ENCODE data around the gene LRCH1. TPM values are rescaled to one million over a fixed set of nuclear protein-coding genes. Genes with fewer than 3 reads are reported as not detected.

Gene LRCH1
- total and polyA plus RNA-seq, 3 donors from 2014 or later, result 8.9 to 17.7 (median 16.8) TPM

DNA sequence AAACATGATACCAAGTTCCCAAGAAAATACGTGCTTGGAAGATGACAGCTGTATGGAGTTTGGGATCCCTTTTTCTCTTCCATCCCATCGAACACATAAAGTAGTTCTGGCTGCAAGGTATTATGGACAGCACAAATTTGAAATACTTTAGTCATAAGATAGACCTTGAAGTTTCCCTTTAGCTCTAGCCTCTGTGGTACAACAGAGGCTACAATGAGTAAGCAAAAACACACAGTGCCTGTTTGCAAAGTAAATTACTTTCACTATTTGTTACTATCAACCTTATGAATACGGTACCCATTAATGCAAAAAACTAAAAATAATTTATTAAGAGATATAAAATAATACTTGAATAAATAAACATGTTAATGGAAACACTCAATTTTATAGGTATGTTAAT lies 21.0 kb upstream of the LRCH1 start:
- 81 to 85% methylated on average over 3 of the region's 3 CpGs for WGBS, 2 donors
- intact Hi-C loops (cut with DNase I; ENCODE audit: low total_unique reads), result no loop called here
- no peak overlapping the region for H3K4me3 ChIP-seq
- DNase-seq, result no peak
- H3K4me1 ChIP-seq, result no peaks in the 10 kb centered on the region
- no peaks in the 10 kb centered on the region for H3K27me3 ChIP-seq
- H3K36me3 ChIP-seq (ENCODE audit: low read depth, missing control alignments), result no peaks in the 10 kb centered on the region
- no peaks in the 10 kb centered on the region for H3K9me3 ChIP-seq
- TF ChIP-seq POLR2A (IDR thresholded peaks at IDR 0.05), result no peak
- TF ChIP-seq, protein P1, sequence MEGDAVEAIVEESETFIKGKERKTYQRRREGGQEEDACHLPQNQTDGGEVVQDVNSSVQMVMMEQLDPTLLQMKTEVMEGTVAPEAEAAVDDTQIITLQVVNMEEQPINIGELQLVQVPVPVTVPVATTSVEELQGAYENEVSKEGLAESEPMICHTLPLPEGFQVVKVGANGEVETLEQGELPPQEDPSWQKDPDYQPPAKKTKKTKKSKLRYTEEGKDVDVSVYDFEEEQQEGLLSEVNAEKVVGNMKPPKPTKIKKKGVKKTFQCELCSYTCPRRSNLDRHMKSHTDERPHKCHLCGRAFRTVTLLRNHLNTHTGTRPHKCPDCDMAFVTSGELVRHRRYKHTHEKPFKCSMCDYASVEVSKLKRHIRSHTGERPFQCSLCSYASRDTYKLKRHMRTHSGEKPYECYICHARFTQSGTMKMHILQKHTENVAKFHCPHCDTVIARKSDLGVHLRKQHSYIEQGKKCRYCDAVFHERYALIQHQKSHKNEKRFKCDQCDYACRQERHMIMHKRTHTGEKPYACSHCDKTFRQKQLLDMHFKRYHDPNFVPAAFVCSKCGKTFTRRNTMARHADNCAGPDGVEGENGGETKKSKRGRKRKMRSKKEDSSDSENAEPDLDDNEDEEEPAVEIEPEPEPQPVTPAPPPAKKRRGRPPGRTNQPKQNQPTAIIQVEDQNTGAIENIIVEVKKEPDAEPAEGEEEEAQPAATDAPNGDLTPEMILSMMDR (IDR thresholded peaks at IDR 0.05), result no peak
- H3K27ac ChIP-seq, result no peak overlapping the region

DNA sequence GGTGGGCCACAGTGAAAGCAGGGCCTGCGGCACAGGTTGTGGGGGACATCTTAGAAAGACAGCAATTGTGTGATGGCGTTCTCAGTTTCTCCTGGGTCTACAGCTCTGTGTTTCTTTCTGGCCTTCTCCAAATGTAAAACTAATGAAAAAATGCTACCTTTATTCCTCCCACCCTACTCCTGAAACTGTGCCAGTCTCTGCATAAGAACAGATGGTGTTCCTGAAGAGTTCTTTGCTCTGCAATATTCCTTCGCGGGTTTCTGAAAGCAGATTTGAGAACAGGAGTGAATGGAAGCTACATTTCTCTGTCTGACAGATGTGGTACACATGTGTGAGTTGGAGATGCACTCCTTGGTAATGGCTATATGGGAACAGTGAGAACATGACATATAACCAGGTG lies 18.0 kb upstream of the LRCH1 start:
- intact Hi-C loops (cut with DNase I; ENCODE audit: low total_unique reads), result no loop called here
- 86 to 95% methylated on average over 4 of the region's 4 CpGs for WGBS, 2 donors
- Histone ChIP-seq H3K4me1 (no peaks in the 10 kb centered on the region), H3K36me3 (ENCODE audit: low read depth, missing control alignments) (no peaks in the 10 kb centered on the region), H3K27ac (no peak overlapping the region), H3K4me3 (no peak overlapping the region), H3K27me3 (no peaks in the 10 kb centered on the region), H3K9me3 (no peaks in the 10 kb centered on the region)
- TF ChIP-seq POLR2A (IDR thresholded peaks at IDR 0.05), result no peak
- TF ChIP-seq, protein P1 (IDR thresholded peaks at IDR 0.05), result no peak
- DNase-seq, result no peak

DNA sequence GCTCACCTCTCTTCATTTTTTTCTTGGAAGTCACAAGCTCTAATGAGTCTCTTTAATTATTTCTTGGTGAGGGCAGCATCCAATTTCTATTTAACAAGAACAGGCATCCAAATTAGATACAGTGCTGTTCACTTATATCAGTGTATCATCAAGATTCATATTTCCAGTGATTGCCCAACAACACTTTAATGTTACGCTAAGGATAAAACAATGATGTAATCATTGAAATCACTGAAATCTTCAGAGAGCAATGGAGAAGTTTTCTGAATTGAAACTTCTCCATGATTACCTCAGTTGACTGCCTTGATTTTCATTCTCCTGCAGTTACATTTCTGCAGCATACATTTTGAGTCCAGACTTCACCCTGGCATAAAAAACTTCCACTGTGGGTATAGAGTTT lies 17.1 kb upstream of the LRCH1 start:
- Histone ChIP-seq H3K36me3 (ENCODE audit: low read depth, missing control alignments) (no peaks in the 10 kb centered on the region), H3K27me3 (no peaks in the 10 kb centered on the region), H3K27ac (no peak overlapping the region), H3K4me3 (no peak overlapping the region), H3K4me1 (no peaks in the 10 kb centered on the region), H3K9me3 (no peaks in the 10 kb centered on the region)
- TF ChIP-seq, protein P1 (IDR thresholded peaks at IDR 0.05), result no peak
- TF ChIP-seq POLR2A (IDR thresholded peaks at IDR 0.05), result no peak
- 87 to 89% methylated on average over 1 of the region's 1 CpG for WGBS, 2 donors
- intact Hi-C loops (cut with DNase I; ENCODE audit: low total_unique reads), result no loop called here
- no peak for DNase-seq

DNA sequence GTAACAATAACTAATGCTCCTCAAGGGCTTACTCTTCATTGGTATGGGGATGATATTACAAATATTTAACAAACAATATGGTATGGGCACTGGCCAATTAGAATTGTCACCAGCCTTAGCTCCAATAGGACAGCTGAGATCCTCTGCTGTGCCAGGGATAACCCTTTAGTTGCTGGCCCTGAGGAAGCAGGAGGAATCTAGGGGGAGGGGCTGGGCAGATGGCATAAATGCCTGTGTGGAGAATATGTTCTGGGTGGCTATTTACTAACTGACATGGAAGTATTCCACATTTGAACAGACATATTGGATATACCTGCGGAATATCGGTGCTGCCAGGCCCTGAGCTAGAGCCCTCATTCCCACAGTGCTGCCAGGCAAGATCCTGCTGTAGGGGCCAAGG lies 16.6 kb upstream of the LRCH1 start:
- Histone ChIP-seq H3K9me3 (no peaks in the 10 kb centered on the region), H3K4me3 (no peak overlapping the region), H3K4me1 (no peaks in the 10 kb centered on the region), H3K27ac (no peak overlapping the region), H3K36me3 (ENCODE audit: low read depth, missing control alignments) (no peaks in the 10 kb centered on the region), H3K27me3 (no peaks in the 10 kb centered on the region)
- no peak for DNase-seq
- TF ChIP-seq, protein P1 (IDR thresholded peaks at IDR 0.05), result no peak
- no peak for TF ChIP-seq POLR2A (IDR thresholded peaks at IDR 0.05)
- 85 to 98% methylated on average over 2 of the region's 2 CpGs for WGBS, 2 donors
- intact Hi-C loops (cut with DNase I; ENCODE audit: low total_unique reads), result no loop called here

DNA sequence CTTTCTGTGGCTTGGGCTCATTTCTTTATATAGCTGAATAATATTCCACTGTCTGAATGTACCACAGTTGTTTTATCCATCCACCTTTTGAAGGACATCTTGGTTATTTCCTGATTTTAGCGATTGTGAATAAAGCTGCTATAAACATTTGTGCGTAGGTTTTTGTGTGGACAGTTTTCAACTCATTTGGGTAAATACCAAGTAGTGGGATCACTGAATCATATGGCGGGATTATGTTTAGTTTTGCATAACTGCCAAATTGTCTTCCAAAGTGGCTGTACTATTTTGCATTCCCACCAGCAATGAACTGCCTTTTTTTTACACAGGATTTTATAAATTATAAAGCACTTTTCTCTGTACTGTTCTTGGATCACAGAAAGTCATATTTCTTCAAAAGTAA lies 13.7 kb upstream of the LRCH1 start:
- TF ChIP-seq, protein P1 (IDR thresholded peaks at IDR 0.05), result no peak
- no peak for TF ChIP-seq POLR2A (IDR thresholded peaks at IDR 0.05)
- Histone ChIP-seq H3K36me3 (ENCODE audit: low read depth, missing control alignments) (no peaks in the 10 kb centered on the region), H3K4me1 (no peaks in the 10 kb centered on the region), H3K4me3 (no peak overlapping the region), H3K9me3 (no peaks in the 10 kb centered on the region), H3K27ac (no peak overlapping the region), H3K27me3 (no peaks in the 10 kb centered on the region)
- no peak for DNase-seq
- intact Hi-C loops (cut with DNase I; ENCODE audit: low total_unique reads), result no loop called here
- WGBS, 2 donors, result 90 to 98% methylated on average over 3 of the region's 3 CpGs
